DND-41 (cell line): Measurements from ENCODE around the gene PDZRN3.
"Not testable (repeated sequence)": the region's sequence is repeated elsewhere in the genome, so short reads cannot be mapped to it uniquely, and the experiment has no call there.

Experiments used
- ATAC-seq: fragments of 200-7000 bp; cut with Tn5 transposase; 3 replicates; pipeline ENCODE4 v1.9.1; 2021; ENCODE audit warnings: low read depth; ENCODE audit not compliant: insufficient read depth
- DNase-seq: peaks from one replicate; pipeline ENCODE4 v3.0.0-alpha.2; 2020
- H2AFZ ChIP-seq: 2 replicates; pipeline ENCODE4 v1.6.0; 2012; ENCODE audit warnings: low read depth, low read length
- H3K27ac ChIP-seq: 2 replicates; pipeline ENCODE4 v1.5.1; 2012; ENCODE audit warnings: low read length, inconsistent platforms
- H3K27me3 ChIP-seq: fragments of 200-600 bp; sonication (generic); 2 replicates; pipeline ENCODE4 v1.6.0; 2012; ENCODE audit warnings: low read length, mild to moderate bottlenecking, inconsistent platforms; ENCODE audit not compliant: insufficient read depth, poor library complexity
- H3K36me3 ChIP-seq: 2 replicates; pipeline ENCODE4 v1.5.1; 2012; ENCODE audit warnings: low read length, inconsistent platforms; ENCODE audit not compliant: insufficient read depth
- H3K4me1 ChIP-seq: 2 replicates; pipeline ENCODE4 v1.5.1; 2012; ENCODE audit warnings: mild to moderate bottlenecking, low read length; ENCODE audit not compliant: insufficient read depth
- H3K4me2 ChIP-seq: 2 replicates; pipeline ENCODE4 v1.6.0; 2012; ENCODE audit warnings: mild to moderate bottlenecking, moderate library complexity, low read length, inconsistent platforms; ENCODE audit not compliant: insufficient read depth
- H3K4me3 ChIP-seq, 2 experiments: fragments of 200-600 bp in 1 of 2; shearing (Covaris generic) in 1 of 2; 2 replicates each; pipeline ENCODE4 v1.5.1; 2012 to 2016; ENCODE audit warnings: inconsistent platforms in 2 of 2, low read length in 2 of 2, mild to moderate bottlenecking in 2 of 2, low read depth in 1 of 2, moderate library complexity in 1 of 2
- H3K79me2 ChIP-seq: 2 replicates; pipeline ENCODE4 v1.6.0; 2012; ENCODE audit warnings: low read length, inconsistent platforms; ENCODE audit not compliant: insufficient read depth
- H3K9ac ChIP-seq: 2 replicates; pipeline ENCODE4 v1.6.0; 2012; ENCODE audit warnings: low read depth, mild to moderate bottlenecking, inconsistent platforms, low read length, moderate library complexity
- H3K9me3 ChIP-seq: 2 replicates; pipeline ENCODE4 v1.5.1; 2012; ENCODE audit warnings: low read length, moderate library complexity, mild to moderate bottlenecking, inconsistent platforms; ENCODE audit not compliant: insufficient read depth, severe bottlenecking
- H4K20me1 ChIP-seq: 2 replicates; pipeline ENCODE4 v1.6.0; 2012; ENCODE audit warnings: low read length; ENCODE audit not compliant: insufficient read depth
- CTCF ChIP-seq: IDR thresholded peaks from 2 replicates; pipeline ENCODE4 v1.5.1; 2012; ENCODE audit warnings: borderline replicate concordance, low read length, moderate library complexity, mild to moderate bottlenecking; ENCODE audit not compliant: poor library complexity, severe bottlenecking; ENCODE audit errors: extremely low read depth
- EZH2 ChIP-seq: IDR thresholded peaks from 3 replicates; pipeline ENCODE4 v1.6.1; 2012; ENCODE audit warnings: borderline replicate concordance, low read depth, mild to moderate bottlenecking, moderate library complexity, low read length, inconsistent platforms; ENCODE audit not compliant: severe bottlenecking

Gene PDZRN3

DNA sequence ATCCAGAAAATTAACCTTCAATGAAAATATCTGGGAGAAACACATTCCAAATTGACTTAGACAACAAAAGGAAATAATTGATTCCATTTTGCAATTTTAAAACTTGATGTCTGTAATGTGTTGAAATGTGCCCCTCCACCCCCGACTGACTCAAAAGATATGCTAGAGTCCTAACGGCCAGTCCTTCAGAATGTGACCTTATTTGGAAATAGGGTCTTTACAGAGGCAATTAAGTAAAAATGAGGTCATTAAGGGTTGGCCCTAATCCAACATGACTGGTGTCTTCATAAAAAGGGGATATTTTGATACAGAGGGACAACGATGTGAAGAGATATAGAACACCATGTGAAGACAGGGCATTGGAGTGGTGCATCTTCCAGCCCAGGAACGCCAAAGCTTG, 153.9 kb downstream of the PDZRN3 start:
- ATAC-seq, result no peak
- DNase-seq, result no peak

GRCh38 chr3:73469331-73469730, 155.4 kb downstream of the PDZRN3 start:
- Histone ChIP-seq H2AFZ (no peak overlapping the region), H3K79me2 (no peaks in the 10 kb centered on the region), H3K9ac (no peak overlapping the region), H3K27ac (no peak overlapping the region), H3K4me1 (no peaks in the 10 kb centered on the region), H3K9me3 (no peaks in the 10 kb centered on the region), H3K4me2 (no peak overlapping the region), H3K27me3 (peaks cover 6% of the 10 kb centered on the region), H3K4me3 (no peak overlapping the region), H3K36me3 (no peaks in the 10 kb centered on the region), H4K20me1 (no peaks in the 10 kb centered on the region)
- no peak for DNase-seq
- ATAC-seq, result no peak
- no peak for TF ChIP-seq EZH2
- TF ChIP-seq CTCF, result no peak

More for the DNA sequence above, 153.9 kb downstream of the PDZRN3 start:
- Histone ChIP-seq H3K36me3 (no peaks in the 10 kb centered on the region), H3K4me1 (no peaks in the 10 kb centered on the region), H2AFZ (no peak overlapping the region), H3K4me3 (no peak overlapping the region), H3K79me2 (no peaks in the 10 kb centered on the region), H3K4me2 (no peak overlapping the region), H3K27me3 (peaks cover 8% of the 10 kb centered on the region), H3K27ac (no peak overlapping the region), H3K9me3 (no peaks in the 10 kb centered on the region), H4K20me1 (no peaks in the 10 kb centered on the region), H3K9ac (no peak overlapping the region)
- TF ChIP-seq EZH2, result no peak
- no peak for TF ChIP-seq CTCF

- Histone ChIP-seq H3K4me2 (no peak overlapping the region), H2AFZ (no peak overlapping the region), H4K20me1 (no peaks in the 10 kb centered on the region), H3K4me1 (no peaks in the 10 kb centered on the region), H3K27ac (no peak overlapping the region), H3K79me2 (no peaks in the 10 kb centered on the region), H3K27me3 (peaks cover 6% of the 10 kb centered on the region), H3K4me3 (no peak overlapping the region), H3K9ac (no peak overlapping the region), H3K36me3 (no peaks in the 10 kb centered on the region), H3K9me3 (no peaks in the 10 kb centered on the region)
- ATAC-seq (no peak), DNase-seq (no peak)
- TF ChIP-seq CTCF (no peak), EZH2 (no peak)
Measured at GRCh38 chr3:73467211-73467610, 157.5 kb downstream of the PDZRN3 start.

DNA sequence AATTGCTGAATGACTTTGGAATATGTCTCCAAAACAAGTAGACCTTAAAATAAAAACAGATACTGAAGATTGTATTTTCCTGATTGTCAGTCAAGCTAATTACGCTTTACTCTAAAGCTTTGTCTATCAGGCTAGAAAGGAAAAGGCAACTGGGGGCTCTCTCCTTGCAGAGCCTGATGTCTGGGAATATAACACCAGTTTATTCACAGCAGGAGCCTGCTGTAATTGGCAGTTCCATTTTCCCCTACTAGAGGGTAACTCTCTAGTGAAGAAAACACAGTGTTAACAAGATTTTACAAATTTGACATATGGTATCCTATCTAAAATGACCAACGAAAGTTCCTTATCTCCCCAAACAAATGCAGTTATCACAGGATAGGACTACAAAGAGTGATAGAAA, 158.8 kb downstream of the PDZRN3 start:
- H3K4me2 ChIP-seq, result no peak overlapping the region
- TF ChIP-seq CTCF, result no peak
- TF ChIP-seq EZH2, result no peak
- no peaks in the 10 kb centered on the region for H3K36me3 ChIP-seq
- no peaks in the 10 kb centered on the region for H3K4me1 ChIP-seq
- H3K9ac ChIP-seq, result no peak overlapping the region
- H2AFZ ChIP-seq, result no peak overlapping the region
- no peaks in the 10 kb centered on the region for H4K20me1 ChIP-seq
- H3K9me3 ChIP-seq, result no peaks in the 10 kb centered on the region
- H3K27ac ChIP-seq, result no peak overlapping the region
- H3K4me3 ChIP-seq, result no peak overlapping the region
- ATAC-seq (no peak), DNase-seq (no peak)
- H3K27me3 ChIP-seq, result peaks cover 3% of the 10 kb centered on the region
- no peaks in the 10 kb centered on the region for H3K79me2 ChIP-seq

GRCh38 chr3:73464126-73464525, 160.6 kb downstream of the PDZRN3 start:
- not testable (repeated sequence) for H4K20me1 ChIP-seq, H3K4me2 ChIP-seq, DNase-seq, H3K9ac ChIP-seq, H3K36me3 ChIP-seq, H3K4me3 ChIP-seq, H3K4me1 ChIP-seq, H3K9me3 ChIP-seq, ATAC-seq, H3K27me3 ChIP-seq, H2AFZ ChIP-seq, H3K27ac ChIP-seq, H3K79me2 ChIP-seq
